Activated naive CD4-positive, alpha-beta T cell treated with anti-CD3 and anti-CD28 coated beads, Interleukin-2, amount 10 ng/mL, durations not matched to agents 7 days and 5 days (primary cell): ENCODE measurements around the gene RORB.

ENCODE experiments used
- CTCF ChIA-PET: fragments of 350-600 bp; sonication (Branson Sonifier 250); formaldehyde crosslinking; loops from one replicate; lab custom pipeline; 2021; ENCODE audit warnings: antibody characterized with exemption; lab: Charles Lee
- DNase-seq: peaks from one replicate; pipeline ENCODE4 v3.0.0-alpha.2; 2020
- H3K27ac Mint-ChIP-seq: one replicate; pipeline ENCODE4 v1.8.0; 2021; ENCODE audit warnings: mild to moderate bottlenecking, moderate library complexity, mixed read lengths
- H3K27me3 Mint-ChIP-seq: one replicate; pipeline ENCODE4 v1.8.0; 2021; ENCODE audit warnings: mild to moderate bottlenecking, mixed read lengths
- H3K36me3 Mint-ChIP-seq: one replicate; pipeline ENCODE4 v1.8.0; 2021; ENCODE audit warnings: mixed read lengths
- H3K4me1 Mint-ChIP-seq: one replicate; pipeline ENCODE4 v1.8.0; 2021; ENCODE audit warnings: mixed read lengths
- H3K4me3 Mint-ChIP-seq: one replicate; pipeline ENCODE4 v1.8.0; 2021; ENCODE audit warnings: mild to moderate bottlenecking, moderate library complexity, mixed read lengths
- H3K9me3 Mint-ChIP-seq: one replicate; pipeline ENCODE4 v1.8.0; 2021; ENCODE audit warnings: mixed read lengths

RORB gene

DNA sequence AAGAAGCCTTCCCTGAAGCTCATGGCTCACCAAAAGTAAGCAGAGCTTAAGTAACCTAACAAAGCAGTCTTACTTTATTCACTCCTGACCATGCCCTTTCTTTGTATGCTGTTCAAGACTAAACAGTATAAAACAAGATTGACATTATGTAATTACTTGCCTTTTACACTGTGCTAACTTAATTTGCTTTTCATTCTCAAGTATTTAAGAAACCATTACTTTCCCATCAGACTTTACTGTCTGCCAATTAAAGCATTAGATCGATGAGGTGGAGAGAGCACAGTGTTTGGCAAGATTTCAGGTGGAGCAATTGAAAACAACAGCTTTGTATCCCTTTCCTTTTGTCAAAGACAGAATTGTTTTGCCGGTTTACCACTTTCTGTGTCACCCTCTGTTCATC, 98.2 kb downstream of the RORB start:
- Mint-ChIP-seq H3K9me3 (no peaks in the 10 kb centered on the region), H3K27ac (no peak overlapping the region), H3K27me3 (no peaks in the 10 kb centered on the region), H3K4me3 (no peak overlapping the region), H3K4me1 (no peaks in the 10 kb centered on the region), H3K36me3 (no peaks in the 10 kb centered on the region)
- DNase-seq = no peak
- CTCF ChIA-PET = no interaction called here

DNA sequence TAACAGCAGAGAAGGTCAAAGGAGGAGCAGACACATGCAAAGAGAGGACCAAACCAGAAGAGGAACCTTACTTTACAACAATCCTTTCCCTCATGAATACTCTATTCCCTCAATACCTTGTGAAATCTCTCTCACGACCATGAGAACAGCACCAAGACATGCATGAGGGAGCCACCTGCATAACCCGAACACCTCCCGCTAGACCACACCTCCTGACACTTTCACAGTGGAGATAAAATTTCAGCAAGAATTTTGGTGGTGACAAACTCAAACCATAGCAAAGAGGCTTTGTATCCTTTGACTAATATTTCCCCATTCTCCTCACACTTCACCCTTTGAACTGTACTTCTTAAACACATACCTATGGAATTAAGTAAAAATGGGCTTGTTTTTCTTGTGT, 101.7 kb downstream of the RORB start:
- Mint-ChIP-seq H3K36me3 (no peaks in the 10 kb centered on the region), H3K4me3 (no peak overlapping the region), H3K27me3 (no peaks in the 10 kb centered on the region), H3K9me3 (no peaks in the 10 kb centered on the region), H3K27ac (no peak overlapping the region), H3K4me1 (no peaks in the 10 kb centered on the region)
- CTCF ChIA-PET = no interaction called here
- DNase-seq = no peak

DNA sequence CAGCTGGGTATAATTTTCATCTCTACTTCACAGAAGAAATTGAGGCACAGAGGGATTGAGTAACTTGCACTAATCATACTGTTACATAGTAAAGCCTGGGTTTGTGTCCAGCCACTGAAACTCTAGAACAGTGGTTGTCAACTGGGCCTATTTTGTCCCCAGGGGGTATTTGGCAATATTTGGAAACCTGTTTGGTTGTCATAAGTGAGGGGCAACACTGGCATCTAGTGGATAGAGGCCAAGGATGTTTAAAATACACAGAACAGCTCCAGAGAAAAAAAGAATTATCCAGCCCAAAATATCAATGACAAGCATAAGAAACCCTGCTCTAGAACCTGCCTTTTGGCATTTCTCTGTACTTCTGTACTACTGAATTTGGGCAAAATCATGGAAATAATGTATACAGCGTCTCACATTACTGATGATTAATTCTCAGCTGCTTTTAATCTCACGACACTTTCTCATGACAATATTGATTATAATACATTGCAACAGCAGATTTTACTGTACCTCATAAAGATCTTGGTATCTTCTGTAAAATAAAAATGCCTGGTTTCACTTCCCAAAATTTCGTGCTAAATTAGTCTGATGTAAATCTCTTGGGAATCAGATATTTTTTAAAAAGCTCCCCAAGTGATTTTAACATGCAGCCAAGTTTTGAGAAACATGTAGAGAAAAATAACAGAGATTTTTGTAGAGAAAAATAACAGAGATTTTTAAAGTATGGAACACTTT, 112.7 kb downstream of the RORB start:
- Mint-ChIP-seq H3K27me3 (no peaks in the 10 kb centered on the region), H3K9me3 (no peaks in the 10 kb centered on the region), H3K4me1 (no peaks in the 10 kb centered on the region), H3K27ac (no peak overlapping the region), H3K4me3 (no peak overlapping the region), H3K36me3 (no peaks in the 10 kb centered on the region)
- DNase-seq = no peak
- CTCF ChIA-PET = no interaction called here

DNA sequence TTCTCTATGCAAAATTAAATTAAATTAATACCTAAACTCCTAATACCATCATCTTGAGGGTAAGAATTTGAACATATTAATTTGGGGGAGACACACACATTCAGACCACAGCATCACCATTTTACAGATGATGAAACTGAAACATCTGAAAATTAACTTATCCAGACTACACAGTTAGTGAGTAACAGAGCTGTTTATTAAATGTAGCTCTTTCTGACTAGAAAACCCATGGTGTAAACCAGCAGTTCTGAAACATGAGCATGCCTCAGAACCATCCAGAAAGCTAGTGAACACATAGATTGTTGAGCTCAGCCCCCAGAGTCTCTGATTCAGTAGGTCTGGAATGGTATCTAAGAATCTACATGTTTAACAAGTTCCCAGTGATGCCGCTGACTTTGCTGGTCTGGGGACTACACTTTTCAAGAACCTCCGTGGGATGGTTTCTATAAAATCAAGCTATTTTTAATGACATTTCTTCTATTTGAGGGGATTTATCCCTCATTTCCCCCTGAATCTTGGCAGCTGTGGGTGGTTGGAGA, 113.5 kb downstream of the RORB start:
- H3K4me1 Mint-ChIP-seq = no peaks in the 10 kb centered on the region
- H3K4me3 Mint-ChIP-seq = no peak overlapping the region
- no peak for DNase-seq
- H3K27me3 Mint-ChIP-seq = no peaks in the 10 kb centered on the region
- CTCF ChIA-PET = no interaction called here
- no peak overlapping the region for H3K27ac Mint-ChIP-seq
- no peaks in the 10 kb centered on the region for H3K9me3 Mint-ChIP-seq
- no peaks in the 10 kb centered on the region for H3K36me3 Mint-ChIP-seq

DNA sequence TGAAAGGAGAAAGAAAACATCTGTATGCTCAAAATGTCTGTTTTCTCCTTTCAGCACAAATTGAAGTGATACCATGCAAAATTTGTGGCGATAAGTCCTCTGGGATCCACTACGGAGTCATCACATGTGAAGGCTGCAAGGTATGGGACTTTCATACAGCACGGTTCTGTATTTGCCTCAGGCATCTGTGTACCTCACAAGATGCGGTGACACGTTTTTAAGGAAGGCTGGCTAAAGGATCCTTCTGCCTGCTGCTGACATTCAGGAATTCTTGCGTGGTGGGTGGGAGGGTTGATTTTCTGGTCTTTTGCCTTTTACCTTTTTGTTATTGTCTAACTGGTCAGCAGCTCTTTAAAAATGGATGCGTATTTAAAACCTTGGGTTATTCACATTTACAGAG, 133.1 kb downstream of the RORB start:
- no peak overlapping the region for H3K27ac Mint-ChIP-seq
- no peaks in the 10 kb centered on the region for H3K27me3 Mint-ChIP-seq
- no peak for DNase-seq
- H3K4me1 Mint-ChIP-seq = no peaks in the 10 kb centered on the region
- no peaks in the 10 kb centered on the region for H3K9me3 Mint-ChIP-seq
- CTCF ChIA-PET = no interaction called here
- no peak overlapping the region for H3K4me3 Mint-ChIP-seq
- no peaks in the 10 kb centered on the region for H3K36me3 Mint-ChIP-seq

DNA sequence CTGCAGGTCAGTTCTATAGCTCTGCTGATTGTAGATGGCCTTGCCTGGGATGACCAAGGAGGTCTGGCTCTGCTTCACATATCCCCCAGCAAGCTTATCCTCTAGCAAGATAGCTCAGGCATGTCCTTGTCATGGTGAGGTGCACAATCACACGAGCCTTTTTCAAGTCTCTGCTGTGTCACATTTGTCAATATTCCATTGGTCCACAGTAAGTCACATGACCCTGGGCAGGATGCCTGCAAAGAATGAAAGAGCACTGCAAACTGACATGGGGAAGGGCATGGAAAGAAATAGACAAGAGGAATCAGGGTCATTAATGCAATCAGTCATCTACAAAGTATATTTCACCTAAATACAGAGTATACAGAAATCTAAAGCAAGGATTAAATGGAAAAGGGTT, 142.0 kb downstream of the RORB start:
- CTCF ChIA-PET = no interaction called here
- Mint-ChIP-seq H3K36me3 (no peaks in the 10 kb centered on the region), H3K27me3 (no peaks in the 10 kb centered on the region)

DNA sequence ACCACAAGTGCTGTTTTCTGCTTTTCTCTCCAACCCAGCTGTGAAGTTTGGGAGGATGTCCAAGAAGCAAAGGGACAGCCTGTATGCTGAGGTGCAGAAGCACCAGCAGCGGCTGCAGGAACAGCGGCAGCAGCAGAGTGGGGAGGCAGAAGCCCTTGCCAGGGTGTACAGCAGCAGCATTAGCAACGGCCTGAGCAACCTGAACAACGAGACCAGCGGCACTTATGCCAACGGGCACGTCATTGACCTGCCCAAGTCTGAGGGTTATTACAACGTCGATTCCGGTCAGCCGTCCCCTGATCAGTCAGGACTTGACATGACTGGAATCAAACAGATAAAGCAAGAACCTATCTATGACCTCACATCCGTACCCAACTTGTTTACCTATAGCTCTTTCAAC, 145.2 kb downstream of the RORB start:
- no peak for DNase-seq
- Mint-ChIP-seq H3K4me1 (no peaks in the 10 kb centered on the region), H3K9me3 (no peaks in the 10 kb centered on the region), H3K27ac (no peak overlapping the region), H3K4me3 (no peak overlapping the region), H3K36me3 (no peaks in the 10 kb centered on the region), H3K27me3 (no peaks in the 10 kb centered on the region)
- CTCF ChIA-PET = no interaction called here

More for the DNA sequence above, 142.0 kb downstream of the RORB start:
- DNase-seq = no peak
- Mint-ChIP-seq H3K9me3 (no peaks in the 10 kb centered on the region), H3K4me3 (no peak overlapping the region), H3K4me1 (no peaks in the 10 kb centered on the region), H3K27ac (no peak overlapping the region)

DNA sequence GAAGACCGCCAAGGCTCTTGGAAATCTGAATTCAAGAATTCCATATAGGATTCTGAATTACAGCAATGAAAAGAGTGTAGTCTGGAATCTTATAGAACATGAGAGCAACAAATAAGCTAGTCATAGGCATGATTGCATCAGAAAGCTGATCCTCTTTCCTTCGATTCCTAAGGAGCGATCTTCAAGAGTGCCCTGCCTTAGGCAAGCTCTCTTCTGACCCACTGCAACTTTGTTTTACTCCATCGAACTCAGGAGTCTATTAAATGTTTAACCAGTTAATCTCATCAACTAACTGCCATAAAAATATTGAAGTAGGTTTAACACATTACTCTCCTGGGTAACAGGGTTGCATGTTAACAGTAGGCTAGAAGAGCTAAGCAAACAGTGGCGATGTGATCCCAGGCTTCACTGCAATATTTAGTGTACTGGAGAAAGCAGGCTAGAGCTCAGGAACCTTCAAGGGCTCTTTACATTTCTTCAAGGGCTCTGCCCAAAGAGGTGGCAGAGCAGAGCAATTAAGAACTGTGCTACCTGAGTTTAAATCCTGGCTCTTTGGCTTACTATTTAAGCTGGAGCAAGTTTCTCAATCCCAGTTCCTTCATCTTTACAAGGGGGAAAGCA, 146.3 kb downstream of the RORB start:
- DNase-seq = no peak
- no peak overlapping the region for H3K4me3 Mint-ChIP-seq
- no peaks in the 10 kb centered on the region for H3K36me3 Mint-ChIP-seq
- no peaks in the 10 kb centered on the region for H3K27me3 Mint-ChIP-seq
- CTCF ChIA-PET = interaction anchor here (1.0 kb wide), 1 partner anchor 8 kb away, joined by 3 read pairs; no protein-coding TSS in a partner anchor
- no peaks in the 10 kb centered on the region for H3K9me3 Mint-ChIP-seq
- H3K27ac Mint-ChIP-seq = no peak overlapping the region
- no peaks in the 10 kb centered on the region for H3K4me1 Mint-ChIP-seq

DNA sequence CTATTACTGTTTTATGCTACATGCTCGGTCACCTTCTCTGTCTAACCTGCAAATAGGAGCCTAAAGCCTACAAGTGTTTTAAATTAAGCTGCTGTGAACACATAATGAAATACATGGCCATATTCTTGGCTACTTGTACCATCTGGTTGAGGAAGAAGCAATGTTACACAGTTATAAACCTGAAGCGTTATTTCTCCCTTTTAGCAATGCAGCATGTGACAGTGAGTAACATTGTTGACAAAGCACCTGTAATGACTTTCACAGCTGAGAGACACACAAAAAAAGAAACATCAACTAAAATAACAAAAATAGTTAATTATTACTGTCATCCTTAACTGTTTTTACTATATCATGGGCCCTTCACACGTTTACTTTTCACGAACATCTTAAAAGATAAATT, 146.9 kb downstream of the RORB start:
- Mint-ChIP-seq H3K4me3 (no peak overlapping the region), H3K36me3 (no peaks in the 10 kb centered on the region), H3K27me3 (no peaks in the 10 kb centered on the region), H3K4me1 (no peaks in the 10 kb centered on the region), H3K9me3 (no peaks in the 10 kb centered on the region), H3K27ac (no peak overlapping the region)
- CTCF ChIA-PET = no interaction called here
- no peak for DNase-seq

DNA sequence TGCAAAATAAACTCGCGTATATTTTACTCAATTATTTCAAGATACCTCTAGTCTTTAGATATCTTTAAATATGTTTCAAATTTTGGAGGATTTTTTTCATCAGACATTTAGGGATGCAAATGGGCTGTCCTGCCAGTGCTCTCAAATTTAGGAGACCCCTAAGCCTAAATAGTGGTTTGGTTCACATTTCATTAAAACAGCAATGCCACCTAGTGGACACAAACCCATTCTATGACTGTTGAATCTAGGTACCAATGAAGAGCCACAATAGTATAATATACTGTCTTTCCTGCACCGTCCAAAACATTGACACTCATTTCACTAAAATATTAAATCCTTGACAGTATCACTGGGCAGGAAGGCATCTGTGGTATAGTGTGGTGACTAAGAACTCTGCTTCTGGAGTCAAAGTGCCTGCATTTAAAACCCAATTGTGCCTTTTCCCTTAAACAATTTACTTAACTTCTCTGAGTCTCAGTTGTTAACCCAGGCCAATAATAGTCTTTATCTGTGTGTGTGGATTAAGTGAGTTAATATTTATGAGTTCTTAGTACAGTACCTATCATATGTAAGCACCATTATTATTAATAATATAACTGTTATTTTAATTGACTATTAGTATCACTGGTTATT, 148.0 kb downstream of the RORB start:
- H3K36me3 Mint-ChIP-seq = no peaks in the 10 kb centered on the region
- H3K4me1 Mint-ChIP-seq = no peaks in the 10 kb centered on the region
- H3K27ac Mint-ChIP-seq = no peak overlapping the region
- no peaks in the 10 kb centered on the region for H3K9me3 Mint-ChIP-seq
- DNase-seq = no peak
- CTCF ChIA-PET = no interaction called here
- no peaks in the 10 kb centered on the region for H3K27me3 Mint-ChIP-seq
- no peak overlapping the region for H3K4me3 Mint-ChIP-seq

DNA sequence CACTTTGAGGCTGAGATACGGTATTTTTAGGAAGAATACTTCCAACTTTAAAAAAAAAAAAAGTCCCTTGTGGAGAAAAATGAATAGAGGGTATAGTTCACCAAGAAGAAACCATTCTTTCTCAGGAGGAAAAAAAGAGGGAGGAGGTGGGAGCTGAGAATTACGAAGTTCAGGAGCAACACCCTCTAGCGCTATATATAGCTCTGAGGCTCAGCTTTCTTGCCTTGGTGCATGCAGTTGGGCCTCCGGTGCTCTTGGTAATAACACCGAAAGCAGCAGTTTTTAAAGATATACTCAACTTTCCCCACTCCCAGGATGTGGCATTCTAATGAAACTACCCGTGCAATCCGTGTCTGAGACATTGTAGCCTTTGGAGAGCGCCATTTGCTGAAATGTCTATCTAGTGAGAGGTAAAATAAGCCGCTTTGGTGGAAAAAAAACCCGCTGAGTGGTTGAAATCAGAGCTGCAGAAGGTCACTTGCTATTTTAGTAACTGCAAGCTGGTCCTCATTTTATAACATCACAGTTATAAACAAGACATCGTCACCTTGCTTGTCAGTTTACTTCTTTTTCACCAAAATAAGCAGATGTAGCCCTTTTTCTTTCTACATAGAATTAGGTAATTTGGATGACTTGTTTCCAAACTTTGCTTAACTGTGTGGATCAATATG, 156.4 kb downstream of the RORB start:
- DNase-seq = no peak
- H3K27ac Mint-ChIP-seq = no peak overlapping the region
- no peak overlapping the region for H3K4me3 Mint-ChIP-seq
- no peaks in the 10 kb centered on the region for H3K9me3 Mint-ChIP-seq
- no peaks in the 10 kb centered on the region for H3K4me1 Mint-ChIP-seq
- H3K36me3 Mint-ChIP-seq = no peaks in the 10 kb centered on the region
- H3K27me3 Mint-ChIP-seq = no peaks in the 10 kb centered on the region
- CTCF ChIA-PET = no interaction called here

DNA sequence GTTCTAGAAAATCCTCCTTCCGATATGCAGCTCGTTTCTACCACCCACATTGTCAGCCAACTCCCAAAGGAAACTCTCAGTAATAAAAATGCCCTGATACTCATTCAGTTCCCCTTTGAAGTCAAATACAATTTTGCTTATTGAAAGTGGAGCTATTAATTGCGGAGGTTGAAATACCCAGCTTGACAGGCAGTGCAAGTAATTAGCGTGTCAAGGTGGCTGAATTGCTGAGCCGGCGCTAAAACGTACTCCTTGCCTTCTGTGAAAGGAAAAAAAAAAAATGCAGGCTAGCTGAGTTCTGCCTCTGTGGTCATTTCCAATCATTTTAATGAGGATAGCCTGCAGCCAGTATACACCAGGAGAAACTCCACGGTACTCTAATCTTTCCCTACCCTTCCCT, 165.5 kb downstream of the RORB start:
- H3K9me3 Mint-ChIP-seq = no peaks in the 10 kb centered on the region
- no peak overlapping the region for H3K4me3 Mint-ChIP-seq

DNA sequence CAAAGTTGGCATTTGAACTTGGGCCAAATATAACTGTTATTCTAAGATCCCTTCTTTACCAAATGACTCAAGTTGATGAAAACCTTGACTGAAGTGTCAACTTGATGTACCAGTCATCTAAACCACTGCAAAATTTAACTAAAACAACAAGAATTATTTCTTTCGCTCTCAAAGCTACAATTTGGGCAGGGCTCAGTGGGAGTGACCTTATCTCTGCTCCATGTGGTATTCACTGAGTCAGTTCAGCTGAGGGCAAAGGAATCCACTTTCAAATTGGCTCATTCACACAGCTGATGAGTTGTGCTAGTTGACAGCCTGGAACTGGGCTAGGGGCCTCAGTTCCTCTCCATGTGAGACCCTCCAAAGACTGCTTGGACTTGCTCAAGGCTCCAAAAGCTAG, 166.3 kb downstream of the RORB start:
- Mint-ChIP-seq H3K4me3 (no peak overlapping the region), H3K27ac (no peak overlapping the region), H3K9me3 (no peaks in the 10 kb centered on the region), H3K4me1 (no peaks in the 10 kb centered on the region), H3K27me3 (no peaks in the 10 kb centered on the region), H3K36me3 (no peaks in the 10 kb centered on the region)
- DNase-seq = no peak
- CTCF ChIA-PET = no interaction called here

More for the DNA sequence above, 165.5 kb downstream of the RORB start:
- no peaks in the 10 kb centered on the region for H3K36me3 Mint-ChIP-seq
- H3K27ac Mint-ChIP-seq = no peak overlapping the region
- no peak for DNase-seq
- H3K27me3 Mint-ChIP-seq = no peaks in the 10 kb centered on the region
- H3K4me1 Mint-ChIP-seq = no peaks in the 10 kb centered on the region
- CTCF ChIA-PET = no interaction called here

DNA sequence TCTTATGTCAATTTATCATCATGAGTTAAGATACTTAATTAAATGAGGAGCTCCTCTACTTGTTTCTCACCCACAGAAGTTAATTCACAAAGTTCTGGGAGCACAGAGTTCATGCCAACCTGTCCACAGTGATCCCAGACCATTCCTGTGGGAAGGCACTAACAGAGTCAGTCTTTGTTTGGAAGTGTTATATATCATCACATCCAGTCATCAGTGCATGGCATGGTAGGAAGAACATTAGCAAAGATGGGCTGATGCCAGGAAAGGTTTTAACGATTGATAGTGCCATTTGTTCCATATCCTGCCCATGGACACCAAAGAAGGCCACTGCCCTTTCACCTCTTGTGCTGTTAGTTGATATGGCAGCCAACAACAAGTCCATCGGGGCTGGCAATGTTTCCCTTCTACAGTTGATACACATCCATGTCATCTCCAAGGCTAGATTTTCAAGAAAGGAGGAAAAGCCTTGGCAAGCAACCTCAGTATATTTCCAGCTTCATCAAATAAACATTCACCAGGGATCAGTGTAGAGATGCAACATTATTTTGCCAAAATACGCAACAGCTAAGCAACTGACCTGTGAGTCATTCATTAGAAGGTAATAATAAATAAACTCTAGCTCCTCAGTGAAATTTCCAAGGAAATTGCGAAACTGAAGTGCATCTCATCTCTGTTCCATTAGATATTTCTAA, 169.6 kb downstream of the RORB start:
- CTCF ChIA-PET = no interaction called here

More for the DNA sequence above, 169.6 kb downstream of the RORB start:
- Mint-ChIP-seq H3K27me3 (no peaks in the 10 kb centered on the region), H3K9me3 (no peaks in the 10 kb centered on the region), H3K4me3 (no peak overlapping the region), H3K36me3 (no peaks in the 10 kb centered on the region), H3K4me1 (no peaks in the 10 kb centered on the region), H3K27ac (no peak overlapping the region)
- DNase-seq = no peak
